Panc1 (cell line): Measurements from ENCODE around the gene STK10.

Experiments
- CTCF ChIP-seq: fragments of 450-650 bp; IDR thresholded peaks from 2 replicates; pipeline ENCODE4 v1.5.1; 2017; ENCODE audit warnings: mild to moderate bottlenecking
- POLR2AphosphoS5 ChIP-seq: IDR thresholded peaks from 2 replicates; pipeline ENCODE4 v1.6.1; 2012; ENCODE audit warnings: mild to moderate bottlenecking, low read depth, low read length, moderate library complexity
- REST ChIP-seq, 2 experiments: IDR thresholded peaks; 2 replicates each; pipeline ENCODE4 v1.6.1; 2011 to 2012; ENCODE audit warnings: low read depth in 2 of 2, control low read depth in 1 of 2, low read length in 1 of 2, mild to moderate bottlenecking in 1 of 2, moderate library complexity in 1 of 2; ENCODE audit not compliant: insufficient read depth in 1 of 2
- SIN3A ChIP-seq: IDR thresholded peaks from 2 replicates; pipeline ENCODE4 v1.6.1; 2012; ENCODE audit warnings: low read depth, mild to moderate bottlenecking, low read length, moderate library complexity, borderline replicate concordance; ENCODE audit not compliant: insufficient read depth
- TCF7L2 ChIP-seq: IDR thresholded peaks from 2 replicates; pipeline ENCODE4 v1.6.1; 2011; ENCODE audit warnings: mild to moderate bottlenecking, low read depth, low read length, inconsistent platforms

- TF ChIP-seq CTCF (no peak), POLR2AphosphoS5 (no peak), REST (IDR thresholded peaks at IDR 0.05; ENCODE audit: insufficient read depth in 1 of 2, low read depth in 2 of 2, low read length in 1 of 2) (no peak), TCF7L2 (no peak), SIN3A (no peak)
Measured at GRCh38 chr5:172095368-172096206, 92.4 kb downstream of the STK10 start.
